Measurements from ENCODE around the gene NPTX1. TPM values are rescaled to one million over a fixed set of nuclear protein-coding genes. Genes with fewer than 3 reads are reported as not detected.
"Not testable (repeated sequence)": the region's sequence is repeated elsewhere in the genome, so short reads cannot be mapped to it uniquely, and the experiment has no call there.

NPTX1 gene
- total RNA-seq, 1 donor = under 0.01 TPM

- no peaks in the 10 kb centered on the region for H3K27me3 ChIP-seq (ENCODE audit: insufficient read depth, low read length)
Measured at GRCh38 chr17:80510772-80511171, 34.4 kb upstream of the NPTX1 start.

GRCh38 chr17:80510132-80510531 lies 33.7 kb upstream of the NPTX1 start:
- no peaks in the 10 kb centered on the region for H3K9me3 ChIP-seq (ENCODE audit: low read depth, low read length)

More at GRCh38 chr17:80510772-80511171, 34.4 kb upstream of the NPTX1 start:
- no peaks in the 10 kb centered on the region for H3K4me1 ChIP-seq (ENCODE audit: insufficient read depth, low read length)
- H3K4me3 ChIP-seq (ENCODE audit: low read length) = no peak overlapping the region
- no peaks in the 10 kb centered on the region for H3K9me3 ChIP-seq (ENCODE audit: low read depth, low read length)

GRCh38 chr17:80509311-80509710 lies 32.9 kb upstream of the NPTX1 start:
- Histone ChIP-seq H3K4me1 (ENCODE audit: insufficient read depth, low read length) (no peaks in the 10 kb centered on the region), H3K9me3 (ENCODE audit: low read depth, low read length) (no peaks in the 10 kb centered on the region), H3K4me3 (ENCODE audit: low read length) (no peak overlapping the region), H3K27me3 (ENCODE audit: insufficient read depth, low read length) (peaks cover 2% of the 10 kb centered on the region)

More at GRCh38 chr17:80510132-80510531, 33.7 kb upstream of the NPTX1 start:
- H3K4me1 ChIP-seq (ENCODE audit: insufficient read depth, low read length) = no peaks in the 10 kb centered on the region
- H3K4me3 ChIP-seq (ENCODE audit: low read length) = no peak overlapping the region
- H3K27me3 ChIP-seq (ENCODE audit: insufficient read depth, low read length) = no peaks in the 10 kb centered on the region

- Histone ChIP-seq H3K9me3 (ENCODE audit: low read depth, low read length) (no peaks in the 10 kb centered on the region), H3K4me1 (ENCODE audit: insufficient read depth, low read length) (no peaks in the 10 kb centered on the region), H3K4me3 (ENCODE audit: low read length) (no peak overlapping the region), H3K27me3 (ENCODE audit: insufficient read depth, low read length) (peaks cover 2% of the 10 kb centered on the region)
Measured at GRCh38 chr17:80507965-80508364, 31.6 kb upstream of the NPTX1 start.

- not testable (repeated sequence) for H3K27me3 ChIP-seq (ENCODE audit: insufficient read depth, low read length); H3K4me3 ChIP-seq (ENCODE audit: low read length)
Measured at GRCh38 chr17:80507177-80507576, 30.8 kb upstream of the NPTX1 start.

GRCh38 chr17:80504686-80505413 lies 28.4 kb upstream of the NPTX1 start:
- Histone ChIP-seq H3K4me3 (ENCODE audit: low read length) (no peak overlapping the region), H3K27me3 (ENCODE audit: insufficient read depth, low read length) (peaks cover 2% of the 10 kb centered on the region), H3K4me1 (ENCODE audit: insufficient read depth, low read length) (no peaks in the 10 kb centered on the region), H3K9me3 (ENCODE audit: low read depth, low read length) (no peaks in the 10 kb centered on the region)

More at GRCh38 chr17:80507177-80507576, 30.8 kb upstream of the NPTX1 start:
- not testable (repeated sequence) for H3K9me3 ChIP-seq (ENCODE audit: low read depth, low read length); H3K4me1 ChIP-seq (ENCODE audit: insufficient read depth, low read length)

GRCh38 chr17:80503921-80504320 lies 27.5 kb upstream of the NPTX1 start:
- no peaks in the 10 kb centered on the region for H3K4me1 ChIP-seq (ENCODE audit: insufficient read depth, low read length)
- H3K27me3 ChIP-seq (ENCODE audit: insufficient read depth, low read length) = peaks cover 2% of the 10 kb centered on the region
- no peaks in the 10 kb centered on the region for H3K9me3 ChIP-seq (ENCODE audit: low read depth, low read length)
- H3K4me3 ChIP-seq (ENCODE audit: low read length) = no peak overlapping the region

GRCh38 chr17:80503031-80503430 lies 26.6 kb upstream of the NPTX1 start:
- H3K4me3 ChIP-seq (ENCODE audit: low read length) = no peak overlapping the region
- peaks cover 2% of the 10 kb centered on the region for H3K27me3 ChIP-seq (ENCODE audit: insufficient read depth, low read length)
- no peaks in the 10 kb centered on the region for H3K4me1 ChIP-seq (ENCODE audit: insufficient read depth, low read length)
- H3K9me3 ChIP-seq (ENCODE audit: low read depth, low read length) = no peaks in the 10 kb centered on the region

GRCh38 chr17:80502578-80502877 lies 26.1 kb upstream of the NPTX1 start:
- Histone ChIP-seq H3K4me3 (ENCODE audit: low read length) (no peak overlapping the region), H3K27me3 (ENCODE audit: insufficient read depth, low read length) (peaks cover 2% of the 10 kb centered on the region), H3K9me3 (ENCODE audit: low read depth, low read length) (no peaks in the 10 kb centered on the region), H3K4me1 (ENCODE audit: insufficient read depth, low read length) (no peaks in the 10 kb centered on the region)

GRCh38 chr17:80501741-80502577 lies 25.6 kb upstream of the NPTX1 start:
- no peaks in the 10 kb centered on the region for H3K4me1 ChIP-seq (ENCODE audit: insufficient read depth, low read length)

GRCh38 chr17:80499961-80500665 lies 23.7 kb upstream of the NPTX1 start:
- Histone ChIP-seq H3K9me3 (ENCODE audit: low read depth, low read length) (no peaks in the 10 kb centered on the region), H3K4me1 (ENCODE audit: insufficient read depth, low read length) (no peaks in the 10 kb centered on the region), H3K4me3 (ENCODE audit: low read length) (no peak overlapping the region), H3K27me3 (ENCODE audit: insufficient read depth, low read length) (peaks cover 2% of the 10 kb centered on the region)

More at GRCh38 chr17:80501741-80502577, 25.6 kb upstream of the NPTX1 start:
- no peaks in the 10 kb centered on the region for H3K9me3 ChIP-seq (ENCODE audit: low read depth, low read length)
- H3K4me3 ChIP-seq (ENCODE audit: low read length) = no peak overlapping the region
- H3K27me3 ChIP-seq (ENCODE audit: insufficient read depth, low read length) = peaks cover 2% of the 10 kb centered on the region

- peaks cover 2% of the 10 kb centered on the region for H3K27me3 ChIP-seq (ENCODE audit: insufficient read depth, low read length)
- no peak overlapping the region for H3K4me3 ChIP-seq (ENCODE audit: low read length)
- no peaks in the 10 kb centered on the region for H3K4me1 ChIP-seq (ENCODE audit: insufficient read depth, low read length)
- H3K9me3 ChIP-seq (ENCODE audit: low read depth, low read length) = no peaks in the 10 kb centered on the region
Measured at GRCh38 chr17:80499560-80499959, 23.2 kb upstream of the NPTX1 start.

- Histone ChIP-seq H3K27me3 (ENCODE audit: insufficient read depth, low read length) (no peaks in the 10 kb centered on the region), H3K4me1 (ENCODE audit: insufficient read depth, low read length) (no peaks in the 10 kb centered on the region), H3K4me3 (ENCODE audit: low read length) (no peak overlapping the region), H3K9me3 (ENCODE audit: low read depth, low read length) (no peaks in the 10 kb centered on the region)
Measured at GRCh38 chr17:80498920-80499410, 22.6 kb upstream of the NPTX1 start.

- Histone ChIP-seq H3K4me3 (ENCODE audit: low read length) (no peak overlapping the region), H3K4me1 (ENCODE audit: insufficient read depth, low read length) (no peaks in the 10 kb centered on the region), H3K9me3 (ENCODE audit: low read depth, low read length) (no peaks in the 10 kb centered on the region), H3K27me3 (ENCODE audit: insufficient read depth, low read length) (no peaks in the 10 kb centered on the region)
Measured at GRCh38 chr17:80498242-80498919, 22.0 kb upstream of the NPTX1 start.

Measured in mononuclear cell (primary cell).